Activated CD4-positive, CD25-positive, alpha-beta regulatory T cell treated with anti-CD3 and anti-CD28 coated beads, Interleukin-2, amount 50 U/mL, for 72 hours (primary cell): Measurements from ENCODE around the gene HCN3.
"Not testable (repeated sequence)": the region's sequence is repeated elsewhere in the genome, so short reads cannot be mapped to it uniquely, and the experiment has no call there.

Source experiments
- DNase-seq: peaks from one replicate; pipeline ENCODE4 v3.0.0; 2021

The HCN3 gene

GRCh38 chr1:155285631-155286044 lies 8.4 kb downstream of the HCN3 start:
- DNase-seq, result no peak

- no peak for DNase-seq
Measured at GRCh38 chr1:155286544-155286943, 9.3 kb downstream of the HCN3 start.

DNA sequence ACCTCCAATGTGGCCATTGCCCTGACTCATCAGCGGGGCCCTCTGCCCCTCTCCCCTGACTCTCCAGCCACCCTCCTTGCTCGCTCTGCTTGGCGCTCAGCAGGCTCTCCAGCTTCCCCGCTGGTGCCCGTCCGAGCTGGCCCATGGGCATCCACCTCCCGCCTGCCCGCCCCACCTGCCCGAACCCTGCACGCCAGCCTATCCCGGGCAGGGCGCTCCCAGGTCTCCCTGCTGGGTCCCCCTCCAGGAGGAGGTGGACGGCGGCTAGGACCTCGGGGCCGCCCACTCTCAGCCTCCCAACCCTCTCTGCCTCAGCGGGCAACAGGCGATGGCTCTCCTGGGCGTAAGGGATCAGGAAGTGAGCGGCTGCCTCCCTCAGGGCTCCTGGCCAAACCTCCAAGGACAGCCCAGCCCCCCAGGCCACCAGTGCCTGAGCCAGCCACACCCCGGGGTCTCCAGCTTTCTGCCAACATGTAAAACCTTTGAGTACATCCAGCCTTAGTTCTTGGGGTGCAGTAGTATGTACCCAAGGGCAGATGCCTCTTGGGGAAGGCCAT lies 10.8 kb downstream of the HCN3 start:
- no peak for DNase-seq

DNA sequence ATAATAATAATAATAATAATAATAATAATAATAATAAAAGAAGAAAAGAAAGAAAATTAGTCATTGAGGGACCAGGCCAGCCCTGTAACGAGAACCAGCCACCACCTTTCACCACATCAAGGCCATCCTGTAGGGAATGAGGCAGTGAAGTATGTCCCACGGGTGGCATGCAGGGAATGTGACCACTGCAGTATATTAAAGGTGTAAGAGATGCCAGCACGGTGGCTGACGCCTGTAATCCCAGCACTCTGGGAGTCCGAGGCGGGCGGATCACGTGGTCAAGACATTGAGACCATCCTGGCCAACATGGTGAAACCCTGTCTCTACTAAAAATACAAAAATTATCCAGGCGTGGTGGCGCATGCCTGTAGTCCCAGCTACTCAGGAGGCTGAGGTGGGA lies 13.7 kb downstream of the HCN3 start:
- not testable (repeated sequence) for DNase-seq

DNA sequence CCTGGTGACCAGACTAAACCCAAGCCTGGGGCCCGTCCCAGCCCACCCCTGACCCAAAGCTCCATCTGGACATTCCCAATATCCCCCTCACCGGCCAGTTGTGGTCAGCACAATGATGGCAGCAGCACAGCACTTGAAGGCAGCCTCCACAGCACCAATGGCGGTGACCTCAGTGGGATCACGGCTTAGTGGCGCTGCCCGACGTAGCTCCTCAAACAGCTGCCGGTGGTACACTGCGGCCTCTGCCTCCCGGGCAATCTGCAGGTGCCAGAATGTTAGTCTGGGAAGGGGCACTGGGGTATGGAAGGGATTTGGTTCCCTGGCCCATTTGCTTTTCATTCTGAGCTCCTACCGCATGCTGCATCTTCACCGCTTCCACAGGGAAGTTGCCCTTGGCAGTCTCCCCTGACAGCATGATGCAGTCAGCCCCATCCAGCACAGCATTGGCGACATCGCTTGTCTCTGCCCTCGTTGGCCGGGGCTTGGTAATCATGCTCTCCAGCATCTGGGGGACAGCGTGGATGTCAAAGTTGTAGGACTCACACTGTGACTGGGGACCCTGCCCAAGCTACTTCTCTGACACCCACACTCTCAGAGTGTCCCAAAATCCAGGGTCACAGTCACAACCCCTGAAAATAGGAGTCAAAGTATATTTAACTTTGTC lies 16.0 kb downstream of the HCN3 start:
- no peak for DNase-seq

- no peak for DNase-seq
Measured at GRCh38 chr1:155294520-155295182, 17.4 kb downstream of the HCN3 start.

- DNase-seq, result no peak
Measured at GRCh38 chr1:155295183-155295941, 18.1 kb downstream of the HCN3 start.

DNA sequence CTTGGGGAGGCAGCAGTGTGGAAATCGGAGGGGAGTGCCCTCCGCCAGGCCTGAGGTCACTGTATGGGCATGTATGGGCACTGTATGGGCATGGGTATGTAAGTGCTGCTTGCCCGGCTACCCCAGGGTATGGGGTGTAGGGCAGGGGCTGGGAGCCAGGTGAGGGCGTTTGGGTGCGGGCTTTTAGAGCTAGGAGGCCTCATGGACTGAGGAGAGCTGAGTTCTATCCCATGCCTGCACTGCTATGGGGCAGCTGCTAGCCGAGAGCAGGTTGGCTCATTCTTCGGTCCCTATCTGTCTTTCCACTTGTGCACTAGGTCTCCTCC lies 18.6 kb downstream of the HCN3 start:
- DNase-seq, result no peak

- DNase-seq, result no peak
Measured at GRCh38 chr1:155296661-155297060, 19.4 kb downstream of the HCN3 start.

DNA sequence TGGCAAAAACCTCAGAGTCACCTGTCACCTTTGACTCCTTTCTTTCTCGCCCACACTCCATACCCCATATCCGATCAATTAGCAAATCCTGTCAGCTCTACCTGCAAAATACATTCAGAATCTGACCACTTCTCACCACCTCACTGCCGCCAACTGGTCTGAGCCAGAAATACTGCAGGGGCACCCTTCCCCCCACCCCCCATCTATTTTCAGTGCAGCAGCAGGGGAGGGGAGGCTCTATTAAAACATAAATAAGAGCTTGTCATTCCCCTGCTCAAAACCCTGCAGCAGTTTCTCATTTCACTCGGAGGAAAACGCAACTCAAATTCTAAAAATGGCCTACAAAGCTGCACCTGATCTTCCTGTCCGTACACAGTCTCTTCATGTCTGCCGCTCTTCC lies 20.1 kb downstream of the HCN3 start:
- DNase-seq, result no peak

DNA sequence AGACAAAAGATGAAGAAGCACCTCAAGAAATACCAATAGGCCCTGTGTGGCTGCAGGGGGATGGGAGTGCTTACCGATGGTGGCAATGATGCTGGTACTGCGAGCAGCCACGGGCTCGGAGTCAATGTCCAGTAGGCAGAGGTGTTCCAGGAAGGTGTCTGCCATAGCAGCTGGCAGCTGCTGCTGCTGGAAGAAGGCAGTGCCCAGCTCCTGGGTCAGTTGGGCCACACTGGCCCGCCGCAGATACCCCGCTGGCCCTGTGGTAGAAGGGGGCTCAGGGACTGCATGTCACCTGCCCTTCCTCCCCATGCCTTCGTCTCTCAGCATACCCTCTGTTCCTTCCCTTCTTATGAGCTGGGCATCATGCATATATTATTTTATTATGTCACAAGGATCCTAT lies 22.8 kb downstream of the HCN3 start:
- no peak for DNase-seq

DNA sequence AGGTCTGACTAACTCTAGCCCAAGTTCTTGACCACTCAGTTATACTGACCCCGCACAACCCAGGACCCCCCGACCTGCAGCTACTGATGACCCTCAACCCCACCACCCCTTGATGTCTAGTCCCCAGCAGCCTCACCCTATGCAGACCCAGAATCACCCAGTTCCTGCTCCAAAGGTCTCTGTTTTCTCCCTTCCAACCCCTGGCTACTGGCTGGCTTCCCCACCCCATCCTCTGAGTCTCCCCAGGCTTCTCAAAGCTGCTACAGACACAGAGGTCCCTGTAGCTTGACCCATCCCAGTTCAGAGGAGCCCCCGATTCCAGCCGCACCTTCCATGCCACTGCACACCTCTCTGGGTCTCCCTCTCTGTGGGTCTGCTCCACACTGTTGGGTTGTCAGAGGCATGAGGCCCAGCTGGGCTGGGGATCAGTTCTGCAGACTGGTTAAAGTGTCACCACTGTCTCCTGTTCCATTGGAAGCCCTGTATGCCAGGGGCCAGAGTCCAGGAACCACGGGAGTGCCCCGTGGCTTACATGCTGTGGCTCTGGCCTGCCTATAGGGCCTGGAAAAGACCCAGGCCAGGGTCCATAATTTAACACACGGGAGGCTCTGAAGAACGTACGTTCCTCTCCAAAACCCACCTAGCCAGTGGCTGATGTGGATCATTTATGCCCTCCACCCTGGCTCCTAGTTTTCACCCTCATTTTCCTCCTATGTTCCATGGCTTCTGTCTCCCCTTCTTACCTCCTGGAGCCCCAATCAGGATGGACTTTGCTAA lies 23.5 kb downstream of the HCN3 start:
- DNase-seq, result no peak

DNA sequence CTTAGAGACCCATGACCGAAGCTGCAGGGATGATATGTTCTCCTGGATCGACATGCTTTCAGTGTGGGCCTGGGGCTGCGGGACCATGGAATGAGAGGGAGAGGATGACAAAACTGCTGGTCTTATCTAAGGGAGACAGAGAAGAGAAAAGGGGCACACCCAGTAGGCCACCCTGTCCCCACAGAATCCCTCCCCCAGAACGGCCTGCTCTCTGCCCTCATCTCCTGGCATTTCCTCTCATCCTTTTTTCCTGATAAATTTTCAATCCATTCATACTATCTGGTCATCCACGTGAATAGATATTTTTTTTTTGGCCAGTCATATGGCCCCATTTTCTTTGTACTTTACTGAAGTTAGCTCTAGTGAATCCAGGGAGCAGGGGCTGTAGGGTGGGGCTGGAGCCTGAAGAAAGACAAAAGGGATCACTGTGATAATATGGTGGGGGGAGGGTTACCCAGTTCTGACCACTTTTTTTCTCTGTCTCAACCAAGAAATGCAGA lies 24.1 kb downstream of the HCN3 start, which contains the start of gene PKLR:
Gene PKLR (minus strand): TSS at position 97 of the 500 bp plus-strand sequence. CDS start 43 bp downstream, at position 54.
- DNase-seq, result no peak

- DNase-seq, result no peak
Measured at GRCh38 chr1:155304558-155305063, 27.3 kb downstream of the HCN3 start.

- DNase-seq, result no peak
Measured at GRCh38 chr1:155305881-155306391, 28.7 kb downstream of the HCN3 start.

- DNase-seq, result no peak
Measured at GRCh38 chr1:155307247-155307740, 30.0 kb downstream of the HCN3 start.

DNA sequence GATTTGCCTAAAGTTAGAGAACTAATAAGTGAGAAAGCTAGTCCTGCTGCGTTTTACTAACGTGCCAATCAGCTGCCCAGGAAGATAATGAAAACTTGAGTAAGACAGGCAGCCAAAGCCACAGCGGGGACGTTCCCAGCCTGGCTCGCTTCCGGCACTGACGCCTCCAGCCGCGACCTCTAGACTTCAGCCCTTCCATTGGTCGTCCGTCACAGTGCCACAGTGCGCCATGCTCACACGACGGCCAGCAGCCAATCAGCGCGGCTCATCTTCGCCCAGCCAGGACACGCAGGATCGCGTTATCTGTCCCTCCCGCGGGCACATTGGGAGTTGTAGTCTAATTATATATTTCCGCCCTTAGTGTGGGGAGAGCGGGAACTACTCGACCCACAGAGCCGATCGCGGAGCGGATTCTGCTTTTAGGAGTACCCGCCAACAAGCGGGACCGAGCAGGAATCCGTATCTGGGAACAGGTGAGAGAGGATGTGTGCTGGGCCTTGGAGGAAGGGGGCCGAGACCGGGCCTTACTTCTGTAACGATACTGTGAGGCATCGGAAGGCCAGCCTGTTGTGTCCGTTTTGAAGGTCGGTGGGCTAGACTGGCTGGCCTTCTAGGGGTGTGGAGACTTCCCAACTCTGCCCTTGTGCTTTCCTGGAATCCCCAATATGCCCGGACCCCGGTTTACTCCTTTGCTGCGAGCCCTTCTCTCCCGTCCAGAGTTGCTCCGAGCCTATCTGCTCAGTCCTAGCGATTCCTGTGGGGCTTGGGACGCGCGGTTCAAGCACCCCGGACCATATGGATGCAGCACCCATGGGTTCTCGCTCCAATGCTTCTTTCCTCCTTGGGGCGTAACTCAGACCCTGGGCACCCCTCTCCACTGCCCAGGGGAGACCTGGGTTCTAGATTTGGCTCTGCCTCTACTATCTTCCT lies 31.5 kb downstream of the HCN3 start, which contains the start of gene FDPS:
Gene FDPS (plus strand): TSS at position 374 of the 930 bp plus-strand sequence. CDS start 924 bp downstream, outside the sequence.
- peak; percentile 93 for DNase-seq

DNA sequence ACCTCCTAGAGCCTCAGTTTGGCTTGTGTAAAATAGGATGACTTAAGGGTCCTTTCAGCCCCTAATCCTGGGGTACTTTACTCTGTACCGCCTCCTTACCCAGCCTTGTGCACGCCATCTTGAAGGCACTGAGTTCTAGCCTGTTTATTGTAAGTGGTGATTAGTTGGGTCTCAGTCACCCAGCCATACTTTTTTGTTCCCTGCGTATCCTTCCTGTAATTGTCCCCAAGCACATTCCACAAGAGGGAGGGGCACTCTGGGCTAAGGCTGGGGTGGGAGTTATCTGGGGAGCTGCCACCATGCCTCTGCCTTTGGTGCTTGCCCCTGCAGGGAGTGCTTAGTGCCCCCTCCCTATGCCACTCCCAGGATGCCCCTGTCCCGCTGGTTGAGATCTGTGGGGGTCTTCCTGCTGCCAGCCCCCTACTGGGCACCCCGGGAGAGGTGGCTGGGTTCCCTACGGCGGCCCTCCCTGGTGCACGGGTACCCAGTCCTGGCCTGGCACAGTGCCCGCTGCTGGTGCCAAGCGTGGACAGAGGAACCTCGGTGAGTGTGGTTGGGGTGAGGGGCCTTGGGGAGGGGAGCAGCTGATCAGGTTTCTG lies 32.3 kb downstream of the HCN3 start:
- DNase-seq, result no peak

DNA sequence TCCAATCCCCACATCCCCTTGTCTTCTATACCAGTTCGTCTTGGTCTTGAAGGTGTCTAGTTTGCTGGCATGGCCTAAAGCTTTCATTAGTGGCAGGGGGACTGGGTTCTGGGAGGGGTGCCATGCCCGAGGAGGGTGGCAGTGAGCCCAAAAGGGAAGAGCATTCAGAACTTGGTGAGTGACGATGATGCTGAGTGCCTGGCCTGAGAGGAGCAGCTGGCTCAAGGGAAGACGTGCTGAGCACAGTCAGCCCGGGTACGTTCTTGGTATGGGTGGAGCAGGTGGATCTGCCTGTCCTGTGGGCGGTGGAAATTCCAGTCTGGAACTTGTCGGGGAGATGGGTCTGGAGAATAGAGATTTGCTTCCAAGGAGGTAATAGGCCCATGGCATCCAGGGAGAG lies 36.0 kb downstream of the HCN3 start:
- DNase-seq, result no peak

DNA sequence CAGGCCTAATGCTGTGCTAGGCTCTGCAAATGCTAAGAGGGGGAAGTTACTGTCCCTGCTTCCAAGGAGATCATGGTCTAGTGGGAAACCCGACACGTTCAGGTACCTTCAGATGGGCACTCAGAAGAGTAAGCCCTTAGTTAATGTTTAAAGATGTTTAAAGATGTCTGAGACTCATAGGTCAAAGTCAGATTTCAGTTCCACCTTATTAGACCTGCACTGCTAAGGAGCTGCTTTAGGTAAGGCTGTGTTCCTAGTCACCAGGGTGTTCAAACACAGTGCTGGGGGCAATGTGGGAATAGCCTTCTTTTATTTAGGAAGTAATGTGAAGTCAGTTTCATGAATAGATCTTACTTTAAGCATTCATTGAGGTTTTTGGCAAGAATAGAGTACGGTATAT lies 39.7 kb downstream of the HCN3 start:
- no peak for DNase-seq
